Measurements from ENCODE around the gene MSH5. TPM values are rescaled to one million over a fixed set of nuclear protein-coding genes. Genes with fewer than 3 reads are reported as not detected.

Gene MSH5
- total RNA-seq, 1 donor from 2014 or later = 11.2 TPM

GRCh38 chr6:31765910-31766794 lies 26.3 kb downstream of the MSH5 start:
- intact Hi-C loops (cut with DNase I) = no loop called here
- TF ChIP-seq CTCF (IDR thresholded peaks at IDR 0.05) = no peak
- H3K9me3 ChIP-seq = no peaks in the 10 kb centered on the region
- H3K36me3 ChIP-seq = no peaks in the 10 kb centered on the region
- peak overlapping the region; percentile 14 for H3K4me3 ChIP-seq
- H3K27ac ChIP-seq = no peak overlapping the region
- no peak for ATAC-seq
- H3K27me3 ChIP-seq = no peaks in the 10 kb centered on the region
- no peak for DNase-seq
- H3K4me1 ChIP-seq = peaks cover 6% of the 10 kb centered on the region

GRCh38 chr6:31767096-31767645 lies 27.4 kb downstream of the MSH5 start:
- DNase-seq (no peak), ATAC-seq (no peak)
- no peaks in the 10 kb centered on the region for H3K9me3 ChIP-seq
- no peak for TF ChIP-seq CTCF (IDR thresholded peaks at IDR 0.05)
- peaks cover 6% of the 10 kb centered on the region for H3K4me1 ChIP-seq
- H3K4me3 ChIP-seq = no peak overlapping the region
- no peaks in the 10 kb centered on the region for H3K36me3 ChIP-seq
- no peaks in the 10 kb centered on the region for H3K27me3 ChIP-seq
- intact Hi-C loops (cut with DNase I) = no loop called here
- no peak overlapping the region for H3K27ac ChIP-seq

- peaks cover 6% of the 10 kb centered on the region for H3K4me1 ChIP-seq
- peak overlapping the region; percentile 47 for H3K27ac ChIP-seq
- no peaks in the 10 kb centered on the region for H3K36me3 ChIP-seq
- no peaks in the 10 kb centered on the region for H3K9me3 ChIP-seq
- intact Hi-C loops (cut with DNase I) = no loop called here
- H3K27me3 ChIP-seq = no peaks in the 10 kb centered on the region
- no peak for TF ChIP-seq CTCF (IDR thresholded peaks at IDR 0.05)
- H3K4me3 ChIP-seq = no peak overlapping the region
- DNase-seq = no peak
- ATAC-seq = peak; percentile 63
Observed at GRCh38 chr6:31768363-31769257, 28.8 kb downstream of the MSH5 start.

GRCh38 chr6:31769684-31770371 lies 30.0 kb downstream of the MSH5 start:
- H3K9me3 ChIP-seq = no peaks in the 10 kb centered on the region
- intact Hi-C loops (cut with DNase I) = no loop called here
- no peak overlapping the region for H3K4me3 ChIP-seq
- peaks cover 6% of the 10 kb centered on the region for H3K4me1 ChIP-seq
- H3K27me3 ChIP-seq = no peaks in the 10 kb centered on the region
- no peaks in the 10 kb centered on the region for H3K36me3 ChIP-seq
- H3K27ac ChIP-seq = no peak overlapping the region
- ATAC-seq (peak; percentile 95), DNase-seq (peak; percentile 91)
- TF ChIP-seq CTCF (IDR thresholded peaks at IDR 0.05) = peak; percentile 90

- intact Hi-C loops (cut with DNase I) = no loop called here
- Histone ChIP-seq H3K27ac (no peak overlapping the region), H3K36me3 (no peaks in the 10 kb centered on the region), H3K27me3 (no peaks in the 10 kb centered on the region), H3K4me1 (peaks cover 6% of the 10 kb centered on the region), H3K9me3 (no peaks in the 10 kb centered on the region), H3K4me3 (no peak overlapping the region)
- no peak for TF ChIP-seq CTCF (IDR thresholded peaks at IDR 0.05)
- ATAC-seq (no peak), DNase-seq (no peak)
Observed at GRCh38 chr6:31770860-31771259, 31.1 kb downstream of the MSH5 start.

Measured in upper lobe of right lung (tissue), 1 donor.